Fibroblast of peridontal ligament (primary cell): Measurements from ENCODE around the gene GALNT4.

Source experiments
- DNase-seq: peaks from one replicate; pipeline ENCODE4 v3.0.0-alpha.2; 2010; ENCODE audit errors: extremely low read depth

GALNT4 gene

GRCh38 chr12:89524541-89525304 is at the start of gene GALNT4:
GALNT4 (minus strand) TSS chr12:89524796; CDS start chr12:89524549, 247 bp downstream.
- DNase-seq: peak; percentile 84

GRCh38 chr12:89573051-89573810 is 48.6 kb upstream of the GALNT4 start:
- DNase-seq: peak; percentile 20

- peak; percentile 94 for DNase-seq
Measured at GRCh38 chr12:89571491-89572195, 47.0 kb upstream of the GALNT4 start.

GRCh38 chr12:89568484-89568883 is 43.9 kb upstream of the GALNT4 start:
- no peak for DNase-seq

- no peak for DNase-seq
Measured at GRCh38 chr12:89567691-89568239, 43.2 kb upstream of the GALNT4 start.

GRCh38 chr12:89566615-89567014 is 42.0 kb upstream of the GALNT4 start:
- DNase-seq: no peak

GRCh38 chr12:89565002-89565401 is 40.4 kb upstream of the GALNT4 start:
- DNase-seq: no peak

GRCh38 chr12:89559753-89560152 is 35.2 kb upstream of the GALNT4 start:
- no peak for DNase-seq

GRCh38 chr12:89556976-89557375 is 32.4 kb upstream of the GALNT4 start:
- DNase-seq: no peak

GRCh38 chr12:89552376-89552775 is 27.8 kb upstream of the GALNT4 start:
- DNase-seq: no peak

- DNase-seq: no peak
Measured at GRCh38 chr12:89551747-89552146, 27.2 kb upstream of the GALNT4 start.

GRCh38 chr12:89547101-89547500 is 22.5 kb upstream of the GALNT4 start:
- DNase-seq: no peak

GRCh38 chr12:89546151-89546550 is 21.6 kb upstream of the GALNT4 start:
- DNase-seq: no peak

- peak; percentile 54 for DNase-seq
Measured at GRCh38 chr12:89544681-89545184, 20.1 kb upstream of the GALNT4 start.

- DNase-seq: no peak
Measured at GRCh38 chr12:89544022-89544421, 19.4 kb upstream of the GALNT4 start.

- peak; percentile 90 for DNase-seq
Measured at GRCh38 chr12:89542912-89543592, 18.5 kb upstream of the GALNT4 start.

- no peak for DNase-seq
Measured at GRCh38 chr12:89542236-89542635, 17.6 kb upstream of the GALNT4 start.

- DNase-seq: no peak
Measured at GRCh38 chr12:89540586-89540985, 16.0 kb upstream of the GALNT4 start.

GRCh38 chr12:89539426-89540223 is 15.0 kb upstream of the GALNT4 start:
- DNase-seq: no peak

- DNase-seq: no peak
Measured at GRCh38 chr12:89538897-89539296, 14.3 kb upstream of the GALNT4 start.

GRCh38 chr12:89537389-89537788 is 12.8 kb upstream of the GALNT4 start:
- no peak for DNase-seq
